Common myeloid progenitor, CD34-positive (primary cell): ENCODE measurements around the gene ARSD.

ENCODE experiments used
- CTCF ChIA-PET: fragments of 350-600 bp; sonication (Branson Sonifier 250); formaldehyde crosslinking; loops from one replicate; lab custom pipeline; 2021; ENCODE audit warnings: antibody characterized with exemption; lab: Charles Lee
- POLR2A ChIA-PET: fragments of 350-600 bp; sonication (Branson Sonifier 250); formaldehyde crosslinking; loops from one replicate; lab custom pipeline; 2021; ENCODE audit warnings: antibody characterized with exemption; lab: Charles Lee
- DNase-seq, 3 donors: peaks; one replicate each; pipeline versions ENCODE4 v3.0.0 to v3.0.0-alpha.2; 2013
- H3K27ac ChIP-seq, 2 experiments: 1 replicate in 1 of 2; 2 replicates in 1 of 2; pipeline ENCODE4 v1.7.0; 2013; ENCODE audit warnings: inconsistent platforms in 2 of 2, low read length in 2 of 2, mild to moderate bottlenecking in 2 of 2, low read depth in 1 of 2, moderate library complexity in 1 of 2; ENCODE audit not compliant: severe bottlenecking in 2 of 2, insufficient read depth in 1 of 2, poor library complexity in 1 of 2
- H3K27me3 ChIP-seq, 5 experiments: replicated peaks in 2 of 5; 1 replicate in 3 of 5; 2 replicates in 2 of 5; pipeline versions ENCODE4 v1.6.1 to v1.7.0; 2013; ENCODE audit warnings: low read length in 4 of 5, mild to moderate bottlenecking in 2 of 5, moderate library complexity in 2 of 5, inconsistent platforms in 1 of 5; ENCODE audit not compliant: insufficient read depth in 5 of 5, control insufficient read depth in 4 of 5
- H3K36me3 ChIP-seq, 4 experiments: 1 replicate in 2 of 4; 2 replicates in 2 of 4; pipeline versions ENCODE4 v1.6.1 to v1.7.0; 2013; ENCODE audit warnings: low read length in 3 of 4, control low read depth in 1 of 4, mild to moderate bottlenecking in 1 of 4; ENCODE audit not compliant: control insufficient read depth in 4 of 4, insufficient read depth in 4 of 4
- H3K4me1 ChIP-seq, 4 experiments: 1 replicate in 3 of 4; 2 replicates in 1 of 4; pipeline versions ENCODE4 v1.6.1 to v1.7.1; 2013; ENCODE audit warnings: low read length in 3 of 4, mild to moderate bottlenecking in 3 of 4, control low read depth in 1 of 4, inconsistent platforms in 1 of 4, moderate library complexity in 1 of 4; ENCODE audit not compliant: control insufficient read depth in 4 of 4, insufficient read depth in 4 of 4; ENCODE audit errors: control extremely low read depth in 1 of 4
- H3K4me3 ChIP-seq, 7 experiments: 1 replicate in 4 of 7; 2 replicates in 3 of 7; pipeline versions ENCODE4 v1.5.1 to v1.7.0; 2013; ENCODE audit warnings: mild to moderate bottlenecking in 7 of 7, low read length in 6 of 7, moderate library complexity in 6 of 7, inconsistent platforms in 2 of 7, low read depth in 2 of 7, control low read depth in 1 of 7; ENCODE audit not compliant: insufficient read depth in 4 of 7, control insufficient read depth in 1 of 7; ENCODE audit errors: extremely low read depth in 1 of 7
- H3K9me3 ChIP-seq, 5 experiments: 1 replicate in 4 of 5; 2 replicates in 1 of 5; pipeline versions ENCODE4 v1.6.1 to v1.7.1; 2013; ENCODE audit warnings: low read length in 4 of 5, mild to moderate bottlenecking in 2 of 5, inconsistent platforms in 1 of 5, low read depth in 1 of 5, moderate library complexity in 1 of 5; ENCODE audit not compliant: control insufficient read depth in 4 of 5, insufficient read depth in 2 of 5; ENCODE audit errors: control extremely low read depth in 1 of 5
- WGBS: methylation state at CpG from one replicate; pipeline ENCODE4 v1.1.5; 2013; ENCODE audit not compliant: insufficient coverage; 5-methylcytosine and 5-hydroxymethylcytosine counted together

ARSD gene

GRCh38 chrX:2921193-2921592 is 7.9 kb downstream of the ARSD start:
- DNase-seq = no peak
- Histone ChIP-seq H3K4me1 (peaks cover 0 to 5% (median 2%) of the 10 kb centered on the region in 4 experiments), H3K9me3 (no peaks in the 10 kb centered on the region), H3K27ac (no peak overlapping the region), H3K4me3 (no peak overlapping the region), H3K36me3 (peaks cover 5 to 36% (median 16%) of the 10 kb centered on the region in 4 experiments), H3K27me3 (no peaks in the 10 kb centered on the region)
- CTCF ChIA-PET = no interaction called here
- POLR2A ChIA-PET = no interaction called here
- 86% methylated on average over 1 of the region's 1 CpG for WGBS

GRCh38 chrX:2917767-2918166 is 11.4 kb downstream of the ARSD start:
- no peak for DNase-seq
- H3K27ac ChIP-seq = no peak overlapping the region
- peaks cover 0 to 5% (median 2%) of the 10 kb centered on the region in 4 experiments for H3K4me1 ChIP-seq
- WGBS = 98% methylated on average over 22 of the region's 23 CpGs
- CTCF ChIA-PET = no interaction called here
- H3K4me3 ChIP-seq = no peak overlapping the region
- H3K36me3 ChIP-seq = peaks cover 3 to 41% (median 15%) of the 10 kb centered on the region in 4 experiments
- POLR2A ChIA-PET = no interaction called here
- H3K9me3 ChIP-seq = no peaks in the 10 kb centered on the region
- no peaks in the 10 kb centered on the region for H3K27me3 ChIP-seq

- WGBS = 86% methylated on average over 3 of the region's 3 CpGs
- CTCF ChIA-PET = interaction anchor here (0.8 kb wide), 1 partner anchor 14 kb away, joined by 3 read pairs; no protein-coding TSS in a partner anchor
- no peak for DNase-seq
These were observed 16.0 kb downstream of the ARSD start for GRCh38 chrX:2913118-2913517.

GRCh38 chrX:2910109-2910508 is 19.0 kb downstream of the ARSD start:
- POLR2A ChIA-PET = no interaction called here
- Histone ChIP-seq H3K27me3 (no peaks in the 10 kb centered on the region), H3K27ac (no peak overlapping the region), H3K4me1 (no peaks in the 10 kb centered on the region), H3K4me3 (no peak overlapping the region), H3K36me3 (peaks cover 0 to 31% (median 3%) of the 10 kb centered on the region in 4 experiments), H3K9me3 (peaks cover 0 to under 1% (median 0%) of the 10 kb centered on the region in 5 experiments)
- DNase-seq = no peak
- CTCF ChIA-PET = no interaction called here
- WGBS = no CpG with 5 or more reads among the region's 3 CpGs

More at GRCh38 chrX:2913118-2913517, 16.0 kb downstream of the ARSD start:
- no peaks in the 10 kb centered on the region for H3K9me3 ChIP-seq
- no peak overlapping the region for H3K27ac ChIP-seq
- peaks cover 0 to 32% (median 4%) of the 10 kb centered on the region in 4 experiments for H3K36me3 ChIP-seq
- POLR2A ChIA-PET = no interaction called here
- no peaks in the 10 kb centered on the region for H3K27me3 ChIP-seq
- H3K4me1 ChIP-seq = no peaks in the 10 kb centered on the region
- no peak overlapping the region for H3K4me3 ChIP-seq

DNA sequence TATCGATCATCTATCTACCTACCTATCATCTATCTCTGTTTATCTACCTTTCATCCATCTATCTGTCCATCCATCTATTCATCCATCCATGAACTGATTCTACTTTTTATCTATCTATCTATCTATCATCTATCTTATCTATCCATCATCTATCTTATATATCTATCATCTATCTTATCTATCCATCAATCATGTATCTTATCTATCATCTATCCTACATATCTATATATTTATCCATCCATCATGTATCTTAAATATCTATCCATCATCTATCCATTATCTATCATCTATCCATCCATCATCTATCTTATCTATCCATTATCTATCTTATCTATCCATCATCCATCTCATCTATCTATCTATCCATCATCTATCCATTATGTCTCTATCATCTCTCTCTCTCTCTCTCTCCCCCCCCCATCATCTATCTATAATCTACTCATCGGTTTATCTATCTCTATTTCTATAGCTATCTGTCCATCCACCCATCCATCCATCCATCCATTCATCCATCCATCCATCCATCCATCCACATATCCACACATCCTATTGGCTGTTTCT is 20.9 kb downstream of the ARSD start:
- no peak for DNase-seq
- POLR2A ChIA-PET = no interaction called here
- no peak overlapping the region for H3K4me3 ChIP-seq
- H3K36me3 ChIP-seq = peaks cover 0 to 27% (median 3%) of the 10 kb centered on the region in 4 experiments
- 97% methylated on average over 2 of the region's 2 CpGs for WGBS
- CTCF ChIA-PET = no interaction called here
- peaks cover 1 to 15% (median 7%) of the 10 kb centered on the region in 5 experiments for H3K9me3 ChIP-seq
- H3K4me1 ChIP-seq = no peaks in the 10 kb centered on the region
- no peak overlapping the region for H3K27ac ChIP-seq
- no peaks in the 10 kb centered on the region for H3K27me3 ChIP-seq

DNA sequence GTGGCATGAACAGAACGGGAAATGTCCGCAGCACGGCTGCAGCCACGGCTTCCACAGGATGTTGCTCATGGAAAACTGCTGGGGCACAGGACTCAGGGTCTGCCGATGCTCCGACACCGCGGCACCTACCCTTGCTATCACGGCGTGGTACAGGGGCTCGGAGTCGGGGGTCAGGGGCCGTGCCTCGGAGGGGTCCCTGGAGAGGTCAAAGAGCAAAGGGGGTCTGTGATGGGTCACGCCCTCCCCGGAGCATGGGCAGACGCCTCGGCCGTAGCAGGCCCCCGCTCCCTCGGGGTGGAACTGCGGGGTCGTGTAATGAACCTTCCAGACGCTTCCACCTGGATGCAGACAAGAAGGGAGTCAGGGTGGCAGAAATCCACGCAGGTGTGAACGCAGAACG is 21.8 kb downstream of the ARSD start:
- H3K4me3 ChIP-seq = no peak overlapping the region
- peaks cover 0 to 27% (median 3%) of the 10 kb centered on the region in 4 experiments for H3K36me3 ChIP-seq
- no peaks in the 10 kb centered on the region for H3K4me1 ChIP-seq
- CTCF ChIA-PET = no interaction called here
- no peak for DNase-seq
- WGBS = 98% methylated on average over 23 of the region's 27 CpGs
- H3K27ac ChIP-seq = no peak overlapping the region
- H3K27me3 ChIP-seq = no peaks in the 10 kb centered on the region
- H3K9me3 ChIP-seq = peaks cover 1 to 15% (median 10%) of the 10 kb centered on the region in 5 experiments
- POLR2A ChIA-PET = no interaction called here

DNA sequence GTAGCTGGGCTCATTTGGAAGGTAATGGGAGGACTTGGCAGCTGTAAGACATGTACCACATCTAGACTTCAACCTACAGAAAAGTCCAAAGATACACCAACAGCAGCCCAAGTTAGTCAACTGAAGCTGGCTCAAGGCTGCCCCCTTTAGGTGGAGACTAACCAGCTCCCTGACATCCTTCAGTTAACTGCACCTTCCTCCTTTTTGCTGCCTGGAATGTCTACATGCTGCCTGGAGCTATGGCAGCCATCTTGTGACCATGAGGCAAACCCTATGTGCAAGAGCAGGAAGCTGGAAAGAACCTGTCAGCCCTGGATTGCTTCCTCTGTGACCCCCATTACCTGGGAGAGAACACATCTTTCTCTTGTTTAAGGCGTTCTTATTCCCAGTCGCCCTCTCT is 25.8 kb downstream of the ARSD start:
- CTCF ChIA-PET = no interaction called here
- Histone ChIP-seq H3K27ac (no peak overlapping the region), H3K4me1 (peaks cover 0 to 6% (median 2%) of the 10 kb centered on the region in 4 experiments), H3K27me3 (no peaks in the 10 kb centered on the region), H3K4me3 (no peak overlapping the region), H3K36me3 (peaks cover 0 to 14% (median 3%) of the 10 kb centered on the region in 4 experiments), H3K9me3 (peaks cover 1 to 15% (median 10%) of the 10 kb centered on the region in 5 experiments)
- 100% methylated on average over 2 of the region's 2 CpGs for WGBS
- POLR2A ChIA-PET = no interaction called here
- no peak for DNase-seq
